HepG2 (cell line): ENCODE results near the gene AMER2. TPM values are rescaled to one million over a fixed set of nuclear protein-coding genes. Genes with fewer than 3 reads are reported as not detected.

ENCODE experiments used
- ATAC-seq: fragments of 200-7000 bp; cut with Tn5 transposase; 3 replicates; pipeline ENCODE4 v1.9.1; 2020; ENCODE audit warnings: mild to moderate bottlenecking, moderate library complexity
- BruUV-seq: library from RNA; stranded (reverse); fragments of 400-500 nt; replicated peaks from 2 replicates; lab custom pipeline; 2021; lab: Mats Ljungman, UMichigan
- CTCF ChIA-PET: fragments of 300-600 bp; formaldehyde crosslinking; extraction: SDS; loops from one replicate; lab custom pipeline; 2021; ENCODE audit warnings: low total read pairs, inconsistent platforms, low intra/inter-chr PET ratio; lab: Yijun Ruan, JAX
- POLR2A ChIA-PET: fragments of 350-600 bp; sonication (Branson Sonifier 250); formaldehyde crosslinking; loops from one replicate; lab custom pipeline; 2020; ENCODE audit warnings: antibody characterized with exemption, inconsistent platforms; lab: Yijun Ruan, JAX
- DNase-seq: peaks from one replicate; pipeline ENCODE4 v3.0.0-alpha.2; 2015; ENCODE audit warnings: low spot score
- FAIRE-seq: peaks from 3 replicates; lab custom pipeline; 2011; peaks lifted over from hg19 to GRCh38; lab: Jason Lieb, UNC
- H2AFZ ChIP-seq: one replicate; pipeline ENCODE4 v1.6.1; 2011; ENCODE audit warnings: low read length, inconsistent platforms
- H3K27ac ChIP-seq: fragments of 300-600 bp; 3 replicates; pipeline ENCODE4 v1.8.0; 2011; ENCODE audit warnings: mixed run types, mild to moderate bottlenecking, mixed read lengths, low read length, inconsistent platforms; ENCODE audit not compliant: insufficient read depth; ENCODE audit errors: extremely low read length
- H3K27me3 ChIP-seq, 2 experiments: fragments of 200-600 bp in 1 of 2; 2 replicates in 1 of 2; 3 replicates in 1 of 2; pipeline versions ENCODE4 v1.6.0 to v1.8.0; 2011; ENCODE audit warnings: low read length in 2 of 2, mild to moderate bottlenecking in 2 of 2, moderate library complexity in 2 of 2, inconsistent platforms in 1 of 2; ENCODE audit not compliant: insufficient read depth in 2 of 2, control insufficient read depth in 1 of 2
- H3K36me3 ChIP-seq, 2 experiments: fragments of 200-600 bp in 1 of 2; replicated peaks in 1 of 2; 2 replicates in 1 of 2; 3 replicates in 1 of 2; pipeline versions ENCODE4 v1.5.1 to v1.8.0; 2011; ENCODE audit warnings: low read length in 2 of 2, inconsistent platforms in 1 of 2; ENCODE audit not compliant: insufficient read depth in 2 of 2, control insufficient read depth in 1 of 2
- H3K4me1 ChIP-seq: 2 replicates; pipeline ENCODE4 v1.5.1; 2012; ENCODE audit warnings: low read length, inconsistent platforms; ENCODE audit not compliant: insufficient read depth
- H3K4me2 ChIP-seq: 2 replicates; pipeline ENCODE4 v1.6.0; 2011; ENCODE audit warnings: low read depth, low read length, inconsistent platforms
- H3K4me3 ChIP-seq, 3 experiments: fragments of 200-600 bp in 1 of 3; sonication (generic), shearing (Covaris generic) in 1 of 3; replicated peaks in 1 of 3; 2 replicates each; pipeline ENCODE4 v1.5.1; 2011 to 2016; ENCODE audit warnings: low read length in 3 of 3, inconsistent platforms in 2 of 3, low read depth in 2 of 3, mild to moderate bottlenecking in 2 of 3, control low read depth in 1 of 3, mixed read lengths in 1 of 3; ENCODE audit not compliant: insufficient read depth in 1 of 3
- H3K79me2 ChIP-seq: one replicate; pipeline ENCODE4 v1.6.1; 2011; ENCODE audit warnings: low read length, inconsistent platforms; ENCODE audit not compliant: insufficient read depth
- H3K9ac ChIP-seq: 2 replicates; pipeline ENCODE4 v1.6.0; 2011; ENCODE audit warnings: mild to moderate bottlenecking, low read depth, low read length, inconsistent platforms; ENCODE audit not compliant: insufficient read depth
- H3K9me3 ChIP-seq: 2 replicates; pipeline ENCODE4 v1.5.1; 2012; ENCODE audit warnings: mild to moderate bottlenecking, low read length
- H4K20me1 ChIP-seq: 2 replicates; pipeline ENCODE4 v1.6.0; 2011; ENCODE audit warnings: inconsistent platforms, mild to moderate bottlenecking, low read length, moderate library complexity; ENCODE audit not compliant: insufficient read depth
- ATRX ChIP-seq: sonication (generic); formaldehyde crosslinking; IDR thresholded peaks from 2 replicates; pipeline ENCODE4 v1.4.0; 2020; ENCODE audit warnings: missing genetic modification reagents, borderline replicate concordance
- ERF ChIP-seq: IDR thresholded peaks from 2 replicates; pipeline ENCODE4 v1.6.1; 2018; ENCODE audit warnings: missing biosample characterization, missing genetic modification reagents
- KDM3A ChIP-seq: IDR thresholded peaks from 2 replicates; pipeline ENCODE4 v1.6.1; 2018; ENCODE audit warnings: low read depth, missing compliant biosample characterization
- MXD4 ChIP-seq: IDR thresholded peaks from 2 replicates; pipeline ENCODE4 v1.6.1; 2016; ENCODE audit warnings: mild to moderate bottlenecking, missing biosample characterization, missing genetic modification reagents
- PPARG ChIP-seq: conservative IDR thresholded peaks from 2 replicates; pipeline ENCODE4 v1.6.1; 2016; ENCODE audit warnings: missing biosample characterization, missing genetic modification reagents
- SCMH1 ChIP-seq: sonication (generic); formaldehyde crosslinking; IDR thresholded peaks from 2 replicates; pipeline ENCODE4 v1.9.0; 2021; ENCODE audit warnings: missing genetic modification reagents, mild to moderate bottlenecking, borderline replicate concordance
- SP5 ChIP-seq: IDR thresholded peaks from 2 replicates; pipeline ENCODE4 v1.6.1; 2016; ENCODE audit warnings: low read depth, borderline replicate concordance
- TRIM24 ChIP-seq: sonication (generic); formaldehyde crosslinking; IDR thresholded peaks from 2 replicates; pipeline ENCODE4 v1.8.0; 2022; ENCODE audit warnings: mild to moderate bottlenecking, missing genetic modification reagents
- ZNF124 ChIP-seq: sonication (generic); formaldehyde crosslinking; IDR thresholded peaks from 2 replicates; pipeline ENCODE4 v1.4.0; 2020; ENCODE audit warnings: missing genetic modification reagents
- ZNF230 ChIP-seq: sonication (generic); formaldehyde crosslinking; IDR thresholded peaks from 2 replicates; pipeline ENCODE4 v1.4.0; 2020; ENCODE audit warnings: mild to moderate bottlenecking, missing genetic modification reagents
- ZNF264 ChIP-seq: sonication (generic); formaldehyde crosslinking; IDR thresholded peaks from 2 replicates; pipeline ENCODE4 v1.4.0; 2020; ENCODE audit warnings: missing genetic modification reagents
- ZNF430 ChIP-seq: sonication (generic); formaldehyde crosslinking; IDR thresholded peaks from 2 replicates; pipeline ENCODE4 v1.9.0; 2021; ENCODE audit warnings: mild to moderate bottlenecking, missing genetic modification reagents
- ZNF629 ChIP-seq: sonication (generic); formaldehyde crosslinking; conservative IDR thresholded peaks from 2 replicates; pipeline ENCODE4 v1.5.0; 2020; ENCODE audit warnings: missing genetic modification reagents
- ZNF652 ChIP-seq: IDR thresholded peaks from 2 replicates; pipeline ENCODE4 v1.6.1; 2016; ENCODE audit warnings: low read depth, borderline replicate concordance
- ZNF678 ChIP-seq: sonication (generic); formaldehyde crosslinking; IDR thresholded peaks from 2 replicates; pipeline ENCODE4 v1.4.0; 2020; ENCODE audit warnings: mild to moderate bottlenecking, missing genetic modification reagents
- WGBS: methylation state at CpG from one replicate; pipeline ENCODE4 v1.1.6; 2017; ENCODE audit warnings: low lambda C conversion rate; 5-methylcytosine and 5-hydroxymethylcytosine counted together
- in situ Hi-C: cut with HindIII; loops from 2 replicates; pipeline ENCODE4 v1.10.0; 2017; ENCODE audit warnings: low pct_unique_long_range_greater_than_20kb; ENCODE audit not compliant: extremely low pct_ligation_motif_present
- intact Hi-C: fragments of 100-400 bp; cut with micrococcal nuclease; formaldehyde crosslinking; loops from one replicate; pipeline ENCODE4 v1.10.0; 2022; ENCODE audit not compliant: unreplicated experiment
- polyA plus RNA-seq, 8 experiments: library from polyadenylated mRNA; depleted of rRNA in 3 of 8; stranded (reverse) in 7 of 8; unstranded in 1 of 8; fragments of >200 nt; fragmentation: Illumina TruSeq in 4 of 8; extraction: Trizol in 4 of 8; gene quantifications; 2 replicates each; pipeline versions ENCODE4 v1.2.1 to v1.2.3, GENCODE V29; 2011 to 2016; ENCODE audit warnings: low read depth in 4 of 8, missing spikeins in 1 of 8, mixed read lengths in 1 of 8; ENCODE audit not compliant: insufficient read depth in 1 of 8
- total RNA-seq, 5 experiments: library from RNA; depleted of rRNA; stranded (reverse); fragments of >200 nt; fragmentation: Illumina TruSeq; extraction: Trizol; gene quantifications; 2 replicates each; pipeline ENCODE4 v1.2.3, GENCODE V29; 2016; ENCODE audit warnings: low read depth in 1 of 5
- TF ChIP-seq, protein P1 (sequence below): fragments of 450-650 bp; IDR thresholded peaks from 2 replicates; pipeline ENCODE4 v1.6.1; 2016
- TF ChIP-seq, protein P2 (sequence below): sonication (generic); formaldehyde crosslinking; IDR thresholded peaks from 2 replicates; pipeline ENCODE4 v1.4.0; 2020; ENCODE audit warnings: missing genetic modification reagents
- TF ChIP-seq, protein P3 (sequence below): IDR thresholded peaks from 2 replicates; pipeline ENCODE4 v1.6.1; 2016; ENCODE audit warnings: low read depth, borderline replicate concordance

Gene AMER2
- total and polyA plus RNA-seq, 2 of the 13 experiments (the other 11 are each of a cell fraction or from before 2014, with no cell fraction given), result not detected

DNA sequence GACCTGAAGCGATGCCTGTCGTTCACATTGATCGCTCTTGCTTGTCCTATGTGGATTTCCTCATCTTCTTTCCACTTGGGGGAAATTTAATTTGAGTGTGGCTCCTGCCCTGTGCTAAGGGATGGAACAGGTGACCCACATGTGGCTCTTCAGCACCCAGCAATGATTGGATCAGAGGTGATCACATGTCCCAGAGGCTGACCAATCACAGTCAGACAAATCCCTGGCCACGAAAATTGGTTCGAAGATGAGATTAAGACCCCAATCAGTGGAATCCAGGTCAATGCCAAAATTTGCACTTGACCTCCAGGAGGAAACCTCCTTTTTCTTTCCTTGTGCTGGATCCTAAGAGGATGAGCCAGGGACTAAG is 23.7 kb downstream of the AMER2 start (continued):
- TF ChIP-seq, protein P1, sequence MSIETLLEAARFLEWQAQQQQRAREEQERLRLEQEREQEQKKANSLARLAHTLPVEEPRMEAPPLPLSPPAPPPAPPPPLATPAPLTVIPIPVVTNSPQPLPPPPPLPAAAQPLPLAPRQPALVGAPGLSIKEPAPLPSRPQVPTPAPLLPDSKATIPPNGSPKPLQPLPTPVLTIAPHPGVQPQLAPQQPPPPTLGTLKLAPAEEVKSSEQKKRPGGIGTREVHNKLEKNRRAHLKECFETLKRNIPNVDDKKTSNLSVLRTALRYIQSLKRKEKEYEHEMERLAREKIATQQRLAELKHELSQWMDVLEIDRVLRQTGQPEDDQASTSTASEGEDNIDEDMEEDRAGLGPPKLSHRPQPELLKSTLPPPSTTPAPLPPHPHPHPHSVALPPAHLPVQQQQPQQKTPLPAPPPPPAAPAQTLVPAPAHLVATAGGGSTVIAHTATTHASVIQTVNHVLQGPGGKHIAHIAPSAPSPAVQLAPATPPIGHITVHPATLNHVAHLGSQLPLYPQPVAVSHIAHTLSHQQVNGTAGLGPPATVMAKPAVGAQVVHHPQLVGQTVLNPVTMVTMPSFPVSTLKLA, result no peak
- TF ChIP-seq ZNF230 (CRISPR knock-in tag) (no peak), ZNF124 (no peak), MXD4 (no peak), ERF (no peak), SCMH1 (CRISPR knock-in tag) (no peak)
- TF ChIP-seq, protein P2, sequence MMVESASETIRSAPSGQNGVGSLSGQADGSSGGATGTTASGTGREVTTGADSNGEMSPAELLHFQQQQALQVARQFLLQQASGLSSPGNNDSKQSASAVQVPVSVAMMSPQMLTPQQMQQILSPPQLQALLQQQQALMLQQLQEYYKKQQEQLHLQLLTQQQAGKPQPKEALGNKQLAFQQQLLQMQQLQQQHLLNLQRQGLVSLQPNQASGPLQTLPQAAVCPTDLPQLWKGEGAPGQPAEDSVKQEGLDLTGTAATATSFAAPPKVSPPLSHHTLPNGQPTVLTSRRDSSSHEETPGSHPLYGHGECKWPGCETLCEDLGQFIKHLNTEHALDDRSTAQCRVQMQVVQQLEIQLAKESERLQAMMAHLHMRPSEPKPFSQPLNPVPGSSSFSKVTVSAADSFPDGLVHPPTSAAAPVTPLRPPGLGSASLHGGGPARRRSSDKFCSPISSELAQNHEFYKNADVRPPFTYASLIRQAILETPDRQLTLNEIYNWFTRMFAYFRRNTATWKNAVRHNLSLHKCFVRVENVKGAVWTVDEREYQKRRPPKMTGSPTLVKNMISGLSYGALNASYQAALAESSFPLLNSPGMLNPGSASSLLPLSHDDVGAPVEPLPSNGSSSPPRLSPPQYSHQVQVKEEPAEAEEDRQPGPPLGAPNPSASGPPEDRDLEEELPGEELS, result no peak

DNA sequence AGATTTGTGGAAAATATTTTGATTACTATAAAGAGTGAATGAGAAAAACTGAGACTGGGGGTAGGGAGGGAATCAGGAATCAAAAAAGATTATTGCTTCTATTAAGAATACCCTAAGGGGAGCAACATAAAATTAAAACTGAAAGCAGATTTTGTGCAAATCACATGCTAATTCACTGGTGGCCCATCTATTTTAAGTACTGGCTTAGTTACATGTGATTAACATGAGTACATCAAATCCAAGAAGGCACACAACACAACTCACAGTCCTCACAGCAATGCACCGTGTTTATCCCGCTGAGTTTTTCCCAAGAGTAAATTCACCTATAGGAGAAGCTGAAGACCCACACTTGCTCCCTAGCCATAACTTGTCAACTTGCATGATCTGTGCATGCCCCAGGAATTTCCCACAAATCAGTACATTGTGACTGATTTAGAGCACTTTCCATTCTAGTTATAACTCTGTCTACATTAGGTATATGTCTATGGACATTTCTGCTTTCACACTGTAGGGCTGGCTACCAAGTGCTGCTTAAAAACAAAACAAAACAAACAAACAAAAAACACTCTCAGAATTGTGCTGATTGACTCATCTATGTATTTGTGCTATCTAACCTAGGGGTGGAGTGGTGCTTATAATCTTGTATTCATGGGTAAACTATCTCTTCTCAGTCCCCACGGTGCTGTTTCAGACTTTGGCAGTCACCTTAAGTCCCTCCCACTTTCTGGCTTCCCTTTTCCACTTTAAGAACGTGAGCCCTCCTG is 24.3 kb downstream of the AMER2 start:
- POLR2A ChIA-PET, result no interaction called here

More for the DNA sequence above, 24.3 kb downstream of the AMER2 start:
- WGBS, result 6% methylated on average over 4 of the region's 4 CpGs
- no TSS peak for BruUV-seq
- no peak overlapping the region for H3K9ac ChIP-seq
- peaks cover 5% of the 10 kb centered on the region; the same call in 1 of the 2 replicates for H3K9me3 ChIP-seq
- no peaks in the 10 kb centered on the region for H3K4me1 ChIP-seq
- CTCF ChIA-PET, result no interaction called here
- in situ Hi-C loops (no loop called here), intact Hi-C loops (no loop called here)
- no peaks in the 10 kb centered on the region for H3K36me3 ChIP-seq
- no peaks in the 10 kb centered on the region for H4K20me1 ChIP-seq
- no peak overlapping the region for H3K4me3 ChIP-seq
- ATAC-seq, result no peak
- no peak overlapping the region for H3K27ac ChIP-seq
- DNase-seq, result no peak
- H3K4me2 ChIP-seq, result no peak overlapping the region
- FAIRE-seq, result no peak
- no peaks in the 10 kb centered on the region for H3K79me2 ChIP-seq
- H2AFZ ChIP-seq, result no peak overlapping the region
- H3K27me3 ChIP-seq, result peaks cover 0 to 8% of the 10 kb centered on the region in 2 experiments; a peak in 2 of 5 replicates
- TF ChIP-seq ZNF678 (CRISPR knock-in tag), result no peak
- TF ChIP-seq ATRX (CRISPR knock-in tag), result no peak
- TF ChIP-seq, protein P2, result no peak
- no peak for TF ChIP-seq ZNF264
- TF ChIP-seq SP5, result no peak
- TF ChIP-seq ZNF652 (CRISPR knock-in tag), result no peak
- TF ChIP-seq, protein P3, sequence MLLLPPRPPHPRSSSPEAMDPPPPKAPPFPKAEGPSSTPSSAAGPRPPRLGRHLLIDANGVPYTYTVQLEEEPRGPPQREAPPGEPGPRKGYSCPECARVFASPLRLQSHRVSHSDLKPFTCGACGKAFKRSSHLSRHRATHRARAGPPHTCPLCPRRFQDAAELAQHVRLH (CRISPR knock-in tag), result no peak
- TF ChIP-seq PPARG, result no peak
- TF ChIP-seq ZNF629 (CRISPR knock-in tag), result no peak
- TF ChIP-seq TRIM24 (CRISPR knock-in tag), result no peak
- no peak for TF ChIP-seq KDM3A (CRISPR knock-in tag)
- TF ChIP-seq ZNF430 (CRISPR knock-in tag), result no peak
